Astrocyte of the hippocampus (primary cell): ENCODE results near the gene ITGB2.

Source experiments
- DNase-seq: peaks from one replicate; pipeline ENCODE4 v3.0.0; 2011; ENCODE audit warnings: low read depth, low spot score

ITGB2 gene

GRCh38 chr21:44941567-44941966, 20.9 kb upstream of the ITGB2 start:
- DNase-seq = no peak

GRCh38 chr21:44940116-44940631, 19.5 kb upstream of the ITGB2 start:
- DNase-seq = no peak

- DNase-seq = peak; percentile 93
These were observed 18.9 kb upstream of the ITGB2 start, which contains the start of gene SLX9 for GRCh38 chr21:44939532-44940115. TSS of gene SLX9 (plus strand) at chr21:44940029. CDS start at chr21:44940058, 29 bp downstream.

DNA sequence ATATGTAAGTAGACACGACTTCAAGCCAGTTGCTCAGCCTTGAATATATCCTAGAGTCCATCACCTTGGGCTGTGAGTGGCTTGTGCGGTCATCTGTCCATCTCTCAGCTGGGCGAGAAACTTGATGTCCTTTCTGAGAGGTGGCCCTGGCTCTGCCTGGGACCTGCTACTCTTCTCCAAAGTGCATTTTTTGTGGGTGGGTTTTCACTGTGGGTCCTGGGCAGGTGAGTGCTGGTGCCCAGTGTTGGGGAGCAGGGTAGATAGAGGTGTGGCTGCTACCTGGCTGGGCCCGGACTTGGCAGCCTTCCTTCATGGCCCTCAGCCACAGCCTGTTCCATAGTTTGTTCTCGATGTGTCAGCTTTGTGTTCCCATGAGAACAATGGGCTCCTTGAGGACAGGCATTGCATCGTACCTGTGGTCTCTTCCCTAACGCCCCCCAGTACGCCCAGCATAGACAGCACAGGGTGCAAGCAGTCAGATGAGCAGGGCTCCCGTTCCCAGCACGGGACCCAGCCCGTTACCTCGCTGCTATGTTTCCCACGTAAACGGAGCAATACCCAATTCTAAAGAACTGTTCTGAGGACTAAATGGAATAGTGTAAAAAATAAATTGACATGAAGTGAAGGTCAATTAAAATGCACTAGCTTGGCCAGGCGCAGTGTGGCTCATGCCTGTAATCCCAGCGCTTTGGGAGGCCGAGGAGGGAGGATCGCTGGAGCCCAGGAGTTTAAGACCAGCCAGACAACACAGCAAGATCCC, 18.3 kb upstream of the ITGB2 start:
- no peak for DNase-seq

- no peak for DNase-seq
These were observed 14.8 kb upstream of the ITGB2 start for GRCh38 chr21:44935533-44935927.

DNA sequence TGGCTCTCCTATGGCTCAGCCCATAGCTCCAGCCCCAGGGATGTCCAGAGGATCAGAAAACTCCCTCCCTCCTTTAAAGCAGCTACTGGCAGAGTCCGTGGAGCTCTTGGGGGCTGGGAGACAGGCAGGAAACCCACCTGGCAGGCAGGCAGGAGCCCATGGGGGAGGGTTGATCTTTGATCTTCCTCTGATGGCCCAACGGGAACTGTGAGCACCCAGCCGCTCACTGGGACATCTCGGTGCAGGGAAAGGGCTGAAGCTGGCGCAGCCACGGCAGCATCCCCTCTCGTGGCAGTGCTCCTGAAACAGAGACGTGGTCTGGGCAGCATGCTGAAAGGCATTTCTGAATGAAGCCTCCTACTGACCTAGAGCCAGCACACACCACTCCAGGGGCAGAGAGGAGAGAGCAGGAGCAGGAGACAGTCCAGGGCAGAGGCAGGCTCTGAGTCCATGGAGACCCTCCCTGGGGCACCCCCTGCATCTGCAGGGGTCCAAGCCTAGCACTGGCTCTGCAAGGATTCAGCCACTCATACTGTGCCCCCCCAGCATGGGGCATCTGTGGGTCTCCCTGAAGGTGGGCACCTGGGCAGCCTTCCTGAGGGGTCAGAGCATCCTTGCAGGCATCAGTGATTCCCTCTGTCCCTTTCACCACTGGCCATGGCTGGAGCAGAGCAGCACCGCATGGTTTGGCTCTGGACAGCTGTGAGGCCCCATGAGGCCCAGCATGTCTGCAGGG, 14.3 kb upstream of the ITGB2 start:
- DNase-seq = no peak

DNA sequence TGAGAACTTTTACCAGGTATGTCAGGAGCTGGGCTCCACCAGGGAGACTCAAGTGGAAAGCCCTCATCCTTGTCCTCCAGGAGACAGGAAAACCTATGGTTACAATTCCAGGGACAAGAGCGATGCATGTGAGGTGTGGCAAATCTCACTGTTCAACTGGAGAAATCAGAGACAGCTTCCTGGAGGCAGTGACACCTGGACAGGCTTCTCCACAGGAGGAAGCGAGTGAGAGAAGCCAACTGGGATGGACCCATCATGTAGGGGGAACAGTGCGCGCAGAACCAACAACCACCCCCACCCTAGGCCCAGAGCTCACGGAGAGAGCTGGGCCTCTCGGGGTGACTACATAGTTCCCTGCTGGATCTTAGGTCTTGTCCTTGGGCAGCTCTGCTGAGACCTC, 13.6 kb upstream of the ITGB2 start:
- no peak for DNase-seq

DNA sequence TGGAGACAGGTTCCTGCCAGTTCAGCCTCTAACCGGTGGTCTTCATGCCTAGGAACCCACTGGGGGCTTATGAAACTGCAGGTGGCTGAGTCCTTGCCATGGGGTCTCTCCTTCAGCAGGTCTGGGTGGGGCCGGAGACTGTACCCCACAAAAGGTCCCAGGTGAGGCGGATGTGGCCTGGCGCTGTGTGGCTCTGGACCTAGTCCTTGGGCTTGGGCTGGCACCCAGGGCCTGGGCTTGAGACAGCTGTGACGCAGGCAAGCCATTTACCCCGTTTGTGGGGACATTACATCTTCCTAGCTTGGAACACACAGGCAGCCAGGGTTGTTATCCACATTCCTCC, 13.2 kb upstream of the ITGB2 start:
- DNase-seq = no peak

- no peak for DNase-seq
These were observed 12.7 kb upstream of the ITGB2 start for GRCh38 chr21:44933199-44933917.

DNA sequence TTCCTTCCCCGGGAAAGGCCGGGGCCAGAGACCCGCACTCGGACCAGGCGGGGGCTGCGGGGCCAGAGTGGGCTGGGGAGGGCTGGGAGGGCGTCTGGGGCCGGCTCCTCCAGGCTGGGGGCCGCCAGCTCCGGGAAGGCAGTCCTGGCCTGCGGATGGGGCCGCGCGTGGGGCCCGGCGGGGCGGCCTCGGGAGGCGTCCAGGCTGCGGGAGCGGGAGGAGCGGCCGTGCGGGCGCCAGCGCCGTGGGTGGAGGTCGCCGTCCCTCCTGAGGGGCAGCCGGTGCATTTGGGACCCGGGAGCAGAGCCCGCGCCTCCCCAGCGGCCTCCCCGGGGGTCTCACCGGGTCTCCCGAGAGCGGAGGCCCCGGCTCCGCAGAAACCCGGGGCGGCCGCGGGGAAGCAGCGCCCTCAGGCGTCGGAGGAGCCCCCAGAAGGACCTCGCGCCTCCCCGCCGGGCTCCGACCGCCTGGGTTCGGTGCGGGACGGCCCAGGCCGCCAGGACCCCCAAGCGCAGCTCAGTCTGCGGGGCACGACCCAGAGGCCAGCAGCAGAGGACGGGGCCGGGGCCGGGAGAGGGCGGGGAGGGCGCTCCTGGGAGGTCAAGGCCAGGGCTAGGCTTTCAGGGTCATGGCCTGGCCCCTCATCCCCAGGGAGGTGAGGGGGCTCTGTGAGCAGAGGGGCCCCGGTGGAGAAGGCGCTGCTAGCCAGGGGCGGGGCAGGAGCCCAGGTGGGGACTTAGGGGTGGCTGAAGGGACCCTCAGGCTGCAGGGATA, 11.9 kb upstream of the ITGB2 start:
- peak; percentile 70 for DNase-seq

GRCh38 chr21:44931501-44932407, 11.1 kb upstream of the ITGB2 start:
- DNase-seq = no peak

GRCh38 chr21:44931137-44931500, 10.4 kb upstream of the ITGB2 start:
- DNase-seq = peak; percentile 46

DNA sequence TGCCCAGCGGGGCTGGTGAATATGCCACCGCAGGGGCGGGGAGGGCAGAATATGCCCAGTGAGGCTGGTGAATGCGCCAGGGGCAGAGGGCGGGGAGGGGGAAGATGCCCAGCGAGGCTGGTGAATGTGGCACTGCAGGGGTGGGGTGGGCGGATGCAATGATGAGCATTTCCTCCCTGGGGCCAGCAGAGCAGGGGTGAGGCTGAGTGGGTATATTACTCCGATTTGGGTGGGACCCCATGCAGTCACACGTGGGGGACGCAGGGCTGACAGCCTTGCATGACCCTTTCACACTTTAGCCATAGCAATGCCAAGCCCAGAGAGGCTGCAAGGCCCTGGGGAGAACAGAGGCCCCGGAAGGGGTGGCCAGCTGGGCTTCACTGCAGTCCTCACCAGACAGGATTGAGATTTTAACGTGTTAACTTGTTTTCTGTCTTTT, 9.9 kb upstream of the ITGB2 start:
- DNase-seq = no peak

DNA sequence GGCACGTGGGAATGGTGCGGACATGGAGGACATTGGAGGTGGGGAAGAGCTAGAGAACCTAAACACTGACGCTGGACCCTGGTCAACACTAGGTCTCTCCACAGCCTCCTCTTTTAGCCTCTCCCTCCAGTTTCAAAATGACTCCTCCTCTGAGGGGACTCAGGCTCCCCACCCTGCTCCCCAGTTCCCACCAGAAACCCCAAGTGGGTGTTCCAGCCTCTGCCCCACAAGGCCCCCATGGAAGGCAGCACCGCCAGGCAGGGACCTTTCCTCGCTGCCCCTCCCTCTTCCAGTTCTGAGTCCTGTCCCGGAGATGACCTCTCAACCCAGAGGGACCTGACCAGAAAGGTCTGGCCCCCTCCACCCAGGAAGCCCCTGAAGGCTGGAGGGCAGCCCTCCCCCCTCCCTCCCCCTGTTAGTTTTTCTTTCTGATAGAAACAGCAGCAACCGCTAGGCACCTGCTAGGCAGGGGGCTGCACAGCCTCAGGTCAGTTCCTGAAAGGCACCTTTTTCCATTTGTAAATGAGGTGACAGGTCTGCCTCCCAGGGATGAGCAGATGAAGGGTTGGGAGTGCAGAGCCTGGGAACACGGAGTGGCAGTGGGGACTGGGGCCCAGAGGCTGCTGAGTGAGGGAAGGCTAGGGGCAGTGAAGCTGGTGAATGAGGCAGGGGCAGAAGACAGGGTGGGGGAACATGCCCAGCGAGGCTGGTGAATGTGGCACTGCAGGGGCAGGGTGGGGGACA, 9.3 kb upstream of the ITGB2 start:
- DNase-seq = no peak

GRCh38 chr21:44929242-44929798, 8.6 kb upstream of the ITGB2 start:
- no peak for DNase-seq

DNA sequence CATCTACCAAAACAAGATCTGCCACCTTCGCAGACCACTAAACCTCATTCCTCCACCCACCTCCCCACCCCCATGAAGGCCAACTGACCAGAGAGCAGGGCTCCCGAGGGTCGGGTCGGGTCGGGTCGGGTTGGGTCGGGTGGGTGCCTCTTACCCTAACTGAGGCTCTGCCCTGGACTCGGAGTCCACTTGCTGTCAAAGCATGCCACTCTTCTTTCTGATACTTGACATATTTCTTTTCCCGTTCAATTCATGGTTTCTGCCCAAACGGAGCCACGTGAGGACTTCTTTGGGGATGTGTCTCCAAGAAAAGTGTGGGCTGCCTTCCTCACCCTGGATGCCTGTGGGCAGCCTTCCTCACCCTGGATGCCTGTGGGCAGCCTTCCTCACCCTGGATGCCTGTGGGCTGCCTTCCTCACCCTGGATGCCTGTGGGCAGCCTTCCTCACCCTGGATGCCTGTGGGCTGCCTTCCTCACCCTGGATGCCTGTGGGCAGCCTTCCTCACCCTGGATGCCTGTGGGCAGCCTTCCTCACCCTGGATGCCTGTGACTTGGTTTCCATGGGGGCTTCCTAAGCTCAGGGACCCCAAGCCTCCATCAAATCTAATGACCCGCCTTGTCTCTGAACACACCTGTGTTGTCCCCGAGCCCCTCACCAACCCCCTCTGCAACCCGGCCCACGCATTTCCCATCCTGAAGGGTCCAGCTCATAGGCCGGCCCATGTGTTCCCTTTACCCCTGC, 8.0 kb upstream of the ITGB2 start:
- peak; percentile 75 for DNase-seq

GRCh38 chr21:44927587-44928461, 7.1 kb upstream of the ITGB2 start:
- peak; percentile 82 for DNase-seq

DNA sequence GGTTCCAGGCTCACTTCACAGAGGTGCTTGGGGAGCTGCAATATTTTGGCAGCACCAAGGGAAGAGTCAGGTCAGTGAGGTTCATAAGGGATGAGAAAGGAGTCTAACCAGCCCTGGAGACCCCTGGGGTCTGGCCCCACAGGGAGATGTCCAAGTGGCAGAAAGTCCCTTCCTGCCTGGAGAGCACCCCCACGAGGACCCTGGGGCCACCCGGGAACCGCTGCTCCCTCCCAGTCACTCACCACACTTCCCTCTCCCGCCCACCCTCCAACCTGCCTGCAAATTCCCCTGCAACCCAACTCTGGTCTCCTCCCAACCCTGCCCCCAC, 6.5 kb upstream of the ITGB2 start:
- no peak for DNase-seq
